Neural crest cell (in vitro differentiated cells): ENCODE data around the gene CIZ1. TPM values are rescaled to one million over a fixed set of nuclear protein-coding genes. Genes with fewer than 3 reads are reported as not detected.

Source experiments
- DNase-seq: peaks from one replicate; pipeline ENCODE4 v3.0.0; 2021; ENCODE audit warnings: low read depth, mixed read lengths, low spot score
- H3K27ac Mint-ChIP-seq: one replicate; pipeline ENCODE4 v1.8.0; 2021; ENCODE audit warnings: mild to moderate bottlenecking, mixed read lengths; ENCODE audit not compliant: unreplicated experiment
- H3K27me3 Mint-ChIP-seq: 2 replicates; pipeline ENCODE4 v1.8.0; 2021; ENCODE audit warnings: low read depth, mild to moderate bottlenecking, mixed read lengths
- H3K36me3 Mint-ChIP-seq: 2 replicates; pipeline ENCODE4 v1.8.0; 2021; ENCODE audit warnings: low read depth, mild to moderate bottlenecking, mixed read lengths
- H3K4me1 Mint-ChIP-seq: 2 replicates; pipeline ENCODE4 v1.8.0; 2021; ENCODE audit warnings: mixed read lengths
- H3K4me3 Mint-ChIP-seq: one replicate; pipeline ENCODE4 v1.8.0; 2021; ENCODE audit warnings: mild to moderate bottlenecking, mixed read lengths
- H3K9me3 Mint-ChIP-seq: 2 replicates; pipeline ENCODE4 v1.8.0; 2021; ENCODE audit warnings: mixed read lengths
- CTCF ChIP-seq: fragments of 200-600 bp; sonication (generic); conservative IDR thresholded peaks from 2 replicates; pipeline ENCODE4 v1.5.0; 2021; ENCODE audit warnings: antibody characterized with exemption, mild to moderate bottlenecking
- total RNA-seq: library from RNA; stranded (reverse); gene quantifications from 2 replicates; pipeline ENCODE4 v1.2.1, GENCODE V29; 2021

The CIZ1 gene
- total RNA-seq, 1 donor from 2014 or later = 226 TPM

GRCh38 chr9:128203707-128204551 lies 12.6 kb upstream of the CIZ1 start:
- H3K36me3 Mint-ChIP-seq = no peaks in the 10 kb centered on the region
- H3K4me1 Mint-ChIP-seq = peaks cover 35% of the 10 kb centered on the region
- TF ChIP-seq CTCF = no peak
- no peaks in the 10 kb centered on the region for H3K9me3 Mint-ChIP-seq
- no peaks in the 10 kb centered on the region for H3K27me3 Mint-ChIP-seq
- H3K4me3 Mint-ChIP-seq = peak overlapping the region; percentile 91
- peak overlapping the region; percentile 94 for H3K27ac Mint-ChIP-seq
- DNase-seq = peak; percentile 36

DNA sequence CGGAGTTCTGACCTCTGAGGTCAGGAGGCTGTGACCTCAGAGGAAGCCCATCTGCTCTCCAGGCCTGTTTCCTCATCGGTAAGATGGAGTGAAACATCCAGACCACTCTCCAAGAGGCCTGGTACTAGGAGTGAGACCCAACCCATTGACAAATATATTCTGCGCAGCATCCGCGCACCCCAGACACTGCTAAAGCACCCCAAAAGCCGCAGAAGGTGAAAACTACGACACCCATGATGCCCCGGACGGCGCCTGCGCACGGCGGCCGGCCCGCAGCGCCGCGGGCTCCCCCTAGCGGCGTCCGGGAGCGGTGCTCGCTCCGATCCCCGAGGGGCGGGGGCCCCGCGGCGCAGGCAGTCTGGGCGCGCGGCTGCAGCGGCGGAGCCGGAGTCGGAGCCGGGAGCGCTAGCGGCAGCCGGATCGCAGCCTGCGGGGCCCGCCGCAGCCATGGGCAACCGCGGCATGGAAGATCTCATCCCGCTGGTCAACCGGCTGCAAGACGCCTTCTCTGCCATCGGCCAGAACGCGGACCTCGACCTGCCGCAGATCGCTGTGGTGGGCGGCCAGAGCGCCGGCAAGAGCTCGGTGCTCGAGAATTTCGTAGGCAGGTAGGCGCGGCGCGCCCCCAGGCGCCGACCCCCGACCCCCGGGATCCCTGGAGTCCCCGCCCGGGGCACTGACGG lies 11.8 kb upstream of the CIZ1 start, which contains the start of gene DNM1:
DNM1 (plus strand) TSS at position 356 of the 683 bp plus-strand sequence; CDS start at position 448, 92 bp downstream.
- TF ChIP-seq CTCF = peak; percentile 89

GRCh38 chr9:128202648-128203023 lies 11.3 kb upstream of the CIZ1 start:
- H3K9me3 Mint-ChIP-seq = no peaks in the 10 kb centered on the region
- TF ChIP-seq CTCF = no peak
- H3K4me3 Mint-ChIP-seq = peak overlapping the region; percentile 93
- H3K4me1 Mint-ChIP-seq = peaks cover 35% of the 10 kb centered on the region
- no peak overlapping the region for H3K27ac Mint-ChIP-seq
- DNase-seq = no peak
- no peaks in the 10 kb centered on the region for H3K36me3 Mint-ChIP-seq
- H3K27me3 Mint-ChIP-seq = no peaks in the 10 kb centered on the region

More for the DNA sequence above, 11.8 kb upstream of the CIZ1 start, which contains the start of gene DNM1:
- Mint-ChIP-seq H3K4me3 (peak within 1 kb of the TSS; percentile 93), H3K27me3 (no peaks in the 10 kb centered on the region), H3K9me3 (no peaks in the 10 kb centered on the region), H3K4me1 (peaks cover 35% of the 10 kb centered on the region), H3K27ac (peak within 1 kb of the TSS; percentile 98), H3K36me3 (no peaks in the 10 kb centered on the region)
- DNase-seq = peak; percentile 66

GRCh38 chr9:128201441-128202369 lies 10.3 kb upstream of the CIZ1 start:
- TF ChIP-seq CTCF = no peak
- Mint-ChIP-seq H3K27ac (no peak overlapping the region), H3K36me3 (no peaks in the 10 kb centered on the region), H3K4me1 (peaks cover 30% of the 10 kb centered on the region), H3K9me3 (no peaks in the 10 kb centered on the region), H3K4me3 (peak overlapping the region; percentile 93), H3K27me3 (no peaks in the 10 kb centered on the region)
- no peak for DNase-seq
